Motor neuron (in vitro differentiated cells): Measurements from ENCODE around the gene GPSM1. TPM values are rescaled to one million over a fixed set of nuclear protein-coding genes. Genes with fewer than 3 reads are reported as not detected.

Experiments used
- ATAC-seq, 8 experiments: fragments of 200-7000 bp; cut with Tn5 transposase; replicated peaks in 6 of 8; 2 replicates each; pipeline ENCODE4 v1.8.0; 2021; ENCODE audit warnings: mild to moderate bottlenecking in 8 of 8, moderate library complexity in 8 of 8
- H3K27ac ChIP-seq, 2 donors: fragments of 250-450 bp; sonication (Bioruptor Pico); 2 replicates each; pipeline ENCODE4 v1.9.0; 2021; ENCODE audit warnings: antibody characterized with exemption in 2 of 2, mild to moderate bottlenecking in 2 of 2, moderate library complexity in 1 of 2
- H3K4me1 ChIP-seq, 2 donors: fragments of 250-450 bp; sonication (Bioruptor Pico); replicated peaks in 1 of 2; 2 replicates each; pipeline ENCODE4 v1.6.1; 2021; ENCODE audit warnings: antibody characterized with exemption in 2 of 2, mild to moderate bottlenecking in 2 of 2, moderate library complexity in 1 of 2
- H3K4me3 ChIP-seq, 5 donors: fragments of 250-450 bp; sonication (Bioruptor Pico); 2 replicates each; pipeline ENCODE4 v1.9.0; 2021; ENCODE audit warnings: antibody characterized with exemption in 5 of 5, mild to moderate bottlenecking in 5 of 5, moderate library complexity in 4 of 5
- WGBS, 10 experiments: fragments of 450-650 bp; shearing (Covaris generic); methylation state at CpG; one replicate each; pipeline ENCODE4 v1.0.0; 2022; 5-methylcytosine and 5-hydroxymethylcytosine counted together
- in situ Hi-C, 9 experiments: fragments of 400-800 bp; cut with MboI; loops; one replicate each; pipeline ENCODE4 v1.15.0; 2021; ENCODE audit warnings: low sequenced_read_pairs in 9 of 9, low pct_unique_long_range_greater_than_20kb in 2 of 9; ENCODE audit not compliant: unreplicated experiment in 9 of 9
- total RNA-seq, 8 experiments: library from RNA; unstranded; fragments of 300-600 nt; gene quantifications; 2 replicates each; pipeline versions ENCODE4 v1.2.3 to v1.2.4, GENCODE V29; 2022

GPSM1 gene
- total RNA-seq, 8 experiments from 2014 or later: 10.3 to 40.8 (median 28.9) TPM

DNA sequence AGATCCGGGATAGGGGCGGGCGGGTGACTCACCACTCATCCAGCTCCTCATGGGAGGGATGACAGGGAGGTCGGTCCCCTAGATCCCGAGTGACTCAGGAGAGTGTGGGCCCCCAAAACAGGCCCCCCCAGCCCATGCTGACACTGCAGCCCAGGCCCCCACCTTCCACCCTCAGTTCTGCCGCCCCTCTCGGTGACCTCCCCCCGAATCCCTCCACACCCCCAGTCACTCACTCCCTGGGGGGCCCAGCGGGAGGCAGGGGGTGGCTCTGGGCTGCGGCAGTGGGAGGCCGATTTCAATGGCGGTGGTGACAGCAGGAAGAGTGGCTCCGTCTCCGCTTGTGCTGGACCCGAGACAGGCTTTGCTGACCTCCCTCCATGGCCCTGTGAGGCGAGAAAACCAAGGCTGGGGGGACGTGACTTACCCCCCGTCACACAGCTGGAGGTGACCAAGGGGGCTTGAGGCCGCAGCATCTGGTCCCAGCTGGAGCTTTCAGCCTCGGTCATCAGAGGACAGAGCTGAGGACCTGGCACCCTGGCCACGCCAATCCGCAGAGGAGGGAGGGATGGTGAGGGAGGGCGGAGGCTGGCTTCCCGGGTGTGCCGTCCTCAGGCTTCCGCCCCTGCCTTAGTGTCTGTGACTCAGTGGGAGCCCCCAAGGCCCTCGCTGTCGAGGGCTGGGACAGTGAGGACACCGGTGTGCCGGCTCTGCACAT, 9.0 kb downstream of the GPSM1 start:
- Histone ChIP-seq H3K27ac (no peak overlapping the region), H3K4me3 (no peak overlapping the region), H3K4me1 (no peaks in the 10 kb centered on the region)
- in situ Hi-C loops: no loop called here
- 80 to 93% (median 83%) methylated on average over 1 to 8 of the region's 30 CpGs; no CpG with 5 or more reads in 7 of the 10 experiments for WGBS, 10 experiments
- peak in 4 of 8 experiments; percentile 23 to 73 (median 42) for ATAC-seq

DNA sequence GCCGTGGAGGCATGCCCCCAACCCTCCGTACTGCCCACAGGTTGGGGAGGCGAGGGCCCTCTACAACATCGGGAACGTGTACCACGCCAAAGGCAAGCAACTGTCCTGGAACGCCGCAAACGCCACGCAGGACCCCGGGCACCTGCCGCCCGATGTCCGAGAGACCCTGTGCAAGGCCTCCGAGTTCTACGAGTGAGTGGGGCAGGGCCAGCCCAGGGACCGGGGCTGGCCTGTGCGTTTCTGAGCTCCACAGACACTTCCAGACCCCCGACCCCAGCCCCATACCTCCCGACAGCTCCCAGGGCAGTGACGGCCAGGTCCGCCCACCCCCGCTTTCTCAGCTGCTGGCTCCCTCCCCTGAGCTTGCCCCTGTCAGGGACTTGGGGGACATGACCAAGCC, 9.5 kb downstream of the GPSM1 start:
- Histone ChIP-seq H3K4me1 (peaks cover 2 to 3% of the 10 kb centered on the region in 2 donors), H3K4me3 (no peak overlapping the region), H3K27ac (no peak overlapping the region)
- no peak for ATAC-seq
- in situ Hi-C loops: no loop called here
- WGBS, 10 experiments: 88% methylated on average over 6 of the region's 23 CpGs; no CpG with 5 or more reads in 9 of the 10 experiments

DNA sequence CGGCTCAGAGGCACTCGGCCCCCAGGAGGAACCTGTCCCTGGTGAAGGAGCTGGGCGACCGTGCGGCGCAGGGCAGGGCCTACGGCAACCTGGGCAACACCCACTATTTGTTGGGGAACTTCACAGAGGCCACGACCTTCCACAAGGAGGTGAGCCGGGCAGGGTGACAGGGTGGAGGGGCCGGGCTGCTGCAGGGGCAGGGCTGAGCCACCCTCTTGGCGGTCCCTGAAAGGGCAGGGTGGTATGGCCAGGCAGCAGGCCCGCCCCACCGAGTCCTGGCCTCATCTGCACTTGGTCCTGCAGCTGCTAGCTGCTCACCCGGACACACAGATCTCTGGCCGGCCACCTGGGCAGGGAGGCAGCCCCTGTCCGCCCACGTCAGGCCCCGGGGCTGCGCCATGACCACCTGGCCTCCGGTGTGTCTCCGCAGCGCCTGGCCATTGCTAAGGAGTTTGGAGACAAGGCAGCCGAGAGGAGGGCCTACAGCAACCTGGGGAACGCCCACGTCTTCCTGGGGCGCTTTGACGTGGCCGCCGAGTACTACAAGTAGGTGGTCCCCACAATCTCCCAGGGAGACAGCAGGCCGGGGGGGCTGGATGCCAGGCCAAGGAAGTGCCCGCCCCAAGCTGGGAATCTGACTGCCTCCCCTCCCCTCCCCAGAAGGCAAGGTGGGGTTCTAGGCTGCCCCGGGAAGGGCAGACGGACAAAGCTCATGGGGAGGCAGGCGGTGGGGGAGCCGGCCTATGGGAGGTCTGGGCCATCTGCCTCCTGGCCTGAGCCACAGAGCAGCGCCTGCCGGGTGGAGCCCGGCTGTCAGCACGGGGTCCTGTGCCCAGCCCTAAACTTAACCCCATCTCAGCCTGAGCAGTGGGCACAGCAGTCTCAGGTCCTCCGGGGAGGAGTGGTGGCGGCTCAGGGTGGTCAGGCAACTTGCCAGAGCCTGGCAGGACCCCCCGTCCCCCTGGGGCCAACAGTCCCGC, 10.4 kb downstream of the GPSM1 start:
- no peak overlapping the region for H3K4me3 ChIP-seq
- 80 to 99% (median 84%) methylated on average over 1 to 14 of the region's 43 CpGs; no CpG with 5 or more reads in 6 of the 10 experiments for WGBS, 10 experiments
- ATAC-seq: no peak

DNA sequence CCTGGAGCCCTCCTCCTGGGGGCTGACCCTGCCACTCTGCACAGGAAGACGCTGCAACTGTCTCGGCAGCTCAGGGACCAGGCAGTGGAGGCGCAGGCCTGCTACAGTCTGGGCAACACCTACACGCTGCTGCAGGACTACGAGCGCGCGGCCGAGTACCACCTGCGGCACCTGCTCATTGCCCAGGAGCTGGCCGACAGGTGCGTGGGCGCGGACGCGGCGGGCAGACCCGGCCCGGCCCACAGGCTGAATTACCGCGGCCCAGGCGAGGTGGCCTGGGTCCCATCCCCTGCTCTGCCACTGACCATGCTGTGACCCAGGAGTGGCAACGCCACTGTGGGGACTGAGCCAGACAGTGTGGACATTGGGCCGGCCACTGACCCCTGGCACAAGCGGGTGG, 11.2 kb downstream of the GPSM1 start:
- Histone ChIP-seq H3K4me3 (no peak overlapping the region), H3K4me1 (peaks cover 17% of the 10 kb centered on the region in 2 donors), H3K27ac (no peak overlapping the region)
- in situ Hi-C loops: no loop called here
- ATAC-seq: no peak
- no CpG with 5 or more reads among the region's 25 CpGs for whole genome bisulfite sequencing, 10 experiments

More for the DNA sequence above, 10.4 kb downstream of the GPSM1 start:
- Histone ChIP-seq H3K4me1 (peaks cover 10% of the 10 kb centered on the region in 2 donors), H3K27ac (no peak overlapping the region)
- in situ Hi-C loops: no loop called here

DNA sequence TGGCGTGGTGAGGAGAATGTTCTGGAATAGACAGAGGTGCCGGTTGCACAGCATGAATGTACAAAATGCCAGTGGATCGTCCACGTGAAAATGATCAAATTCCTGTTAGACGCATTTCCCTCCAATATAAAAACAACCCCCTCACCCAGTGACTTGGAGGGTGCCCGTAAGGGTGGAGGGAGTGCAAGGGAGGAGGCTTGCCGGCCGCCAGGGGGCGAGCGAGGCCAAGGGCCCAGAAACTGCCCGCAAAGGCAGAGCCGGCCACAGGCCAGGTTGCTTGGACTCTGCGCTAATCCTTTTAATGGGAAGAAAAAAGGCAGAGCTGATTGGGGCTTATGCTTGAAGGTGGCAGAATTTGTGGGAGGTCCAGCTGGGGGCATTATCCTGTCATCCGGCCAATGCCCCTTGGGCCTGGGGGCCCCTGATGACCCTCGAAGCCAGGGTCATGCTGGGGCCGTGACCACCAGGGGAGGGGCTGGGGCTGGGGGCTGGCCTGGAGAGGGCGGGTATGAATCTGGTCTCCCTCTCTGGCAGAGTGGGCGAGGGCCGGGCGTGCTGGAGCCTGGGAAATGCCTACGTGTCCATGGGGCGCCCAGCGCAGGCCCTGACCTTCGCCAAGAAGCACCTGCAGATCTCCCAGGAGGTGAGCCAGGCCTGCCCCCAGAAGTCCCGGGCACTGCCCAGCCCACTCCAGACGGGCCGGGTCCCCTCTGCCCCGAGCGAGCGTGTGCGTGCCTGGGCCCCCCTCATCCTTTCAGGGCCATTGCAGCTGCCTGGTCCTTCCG, 12.0 kb downstream of the GPSM1 start:
- WGBS, 10 experiments: 12 to 100% (median 46%) methylated on average over 1 to 9 of the region's 32 CpGs; no CpG with 5 or more reads in 6 of the 10 experiments
- H3K27ac ChIP-seq: no peak overlapping the region
- peak in 3 of 8 experiments; percentile 17 to 71 (median 58) for ATAC-seq

DNA sequence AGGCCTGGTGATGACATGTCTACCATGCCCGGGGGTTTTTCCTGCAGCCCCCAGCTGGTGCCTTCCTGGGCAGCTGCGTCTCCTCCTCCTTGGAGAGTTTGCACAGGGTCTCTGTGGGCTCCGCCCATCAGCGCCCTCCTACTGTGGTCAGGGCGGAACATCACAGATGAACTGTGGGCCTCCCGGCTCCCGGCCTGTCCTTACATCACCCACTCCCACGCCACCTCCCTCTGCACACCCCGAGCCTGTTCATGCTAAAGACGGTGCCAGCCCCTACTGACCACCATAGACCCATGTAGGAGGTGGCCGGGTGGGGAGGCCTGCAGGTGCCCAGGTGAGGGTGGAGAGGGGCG, 12.6 kb downstream of the GPSM1 start:
- ATAC-seq: no peak
- H3K4me1 ChIP-seq: peaks cover 17 to 18% of the 10 kb centered on the region in 2 donors
- WGBS, 10 experiments: 70 to 95% methylated on average over 2 to 4 of the region's 12 CpGs; no CpG with 5 or more reads in 8 of the 10 experiments
- in situ Hi-C loops: no loop called here
- no peak overlapping the region for H3K4me3 ChIP-seq
- H3K27ac ChIP-seq: no peak overlapping the region

More for the DNA sequence above, 12.0 kb downstream of the GPSM1 start:
- in situ Hi-C loops: no loop called here
- Histone ChIP-seq H3K4me3 (no peak overlapping the region), H3K4me1 (peaks cover 17 to 18% of the 10 kb centered on the region in 2 donors)

DNA sequence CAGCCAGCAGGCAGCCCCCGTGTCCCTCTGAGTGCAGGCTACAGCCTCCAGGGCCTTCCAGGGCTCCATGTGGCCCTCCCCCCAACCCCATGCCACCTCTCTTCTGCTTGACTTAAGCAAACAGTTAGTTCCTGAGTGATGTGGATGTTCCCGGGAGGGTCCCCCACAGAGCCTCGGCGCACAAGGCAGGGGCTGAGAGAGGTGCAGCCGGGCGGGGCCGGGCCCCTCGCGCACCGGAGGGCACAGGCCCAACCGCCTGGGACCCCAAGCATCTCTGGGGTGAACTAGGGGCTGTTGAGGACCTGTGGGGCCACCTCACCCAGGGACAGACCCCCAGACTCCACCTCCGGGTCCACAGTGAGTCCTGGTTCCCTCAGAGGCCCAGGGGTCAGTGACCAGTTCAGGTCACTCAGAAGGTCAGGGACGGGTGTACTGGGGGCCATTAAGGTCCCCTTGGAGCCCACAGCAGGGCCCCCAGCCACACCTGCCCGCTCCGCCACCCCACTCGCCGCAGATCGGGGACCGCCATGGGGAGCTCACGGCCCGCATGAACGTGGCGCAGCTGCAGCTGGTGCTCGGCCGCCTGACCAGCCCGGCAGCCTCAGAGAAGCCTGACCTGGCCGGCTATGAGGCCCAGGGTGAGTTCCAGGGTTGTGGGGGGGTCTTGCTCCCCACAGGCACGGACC, 13.2 kb downstream of the GPSM1 start:
- no peak for ATAC-seq
- in situ Hi-C loops: no loop called here
- no peak overlapping the region for H3K4me3 ChIP-seq
- H3K4me1 ChIP-seq: peaks cover 19 to 22% of the 10 kb centered on the region in 2 donors
- no peak overlapping the region for H3K27ac ChIP-seq
- WGBS, 10 experiments: 100% methylated on average over 1 of the region's 28 CpGs; no CpG with 5 or more reads in 9 of the 10 experiments

DNA sequence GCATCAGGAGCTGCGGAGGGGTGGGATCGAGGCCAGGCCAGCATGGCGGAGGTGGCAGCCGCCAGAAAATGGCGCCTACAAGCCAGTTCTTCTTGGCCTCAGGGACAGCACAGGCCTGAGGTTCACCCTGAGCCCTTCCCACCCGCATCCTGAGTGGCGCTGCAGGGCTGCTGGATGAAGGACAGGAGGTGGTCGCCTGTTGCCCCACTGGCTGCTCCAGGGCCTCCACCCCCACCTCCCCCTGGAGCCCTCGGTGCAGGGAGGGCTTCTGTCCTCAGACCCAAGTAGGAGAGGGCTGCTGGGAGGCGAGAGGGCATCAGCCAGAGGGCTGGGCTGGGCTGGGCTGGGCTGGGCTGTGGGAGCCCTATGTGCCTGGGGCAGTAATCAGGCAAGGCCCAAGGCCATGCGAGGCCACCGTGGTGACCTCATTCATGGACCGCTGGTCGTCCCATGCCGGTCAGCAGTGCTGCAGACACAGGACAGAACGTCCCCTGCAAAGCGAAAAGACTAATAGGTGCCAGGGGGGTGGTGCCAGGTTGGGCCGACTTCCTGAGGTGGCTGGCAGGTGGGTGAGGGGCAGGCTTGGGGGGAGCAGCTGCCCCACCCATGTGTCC, 13.8 kb downstream of the GPSM1 start:
- no peak overlapping the region for H3K27ac ChIP-seq
- ATAC-seq: no peak
- no peak overlapping the region for H3K4me3 ChIP-seq
- WGBS, 10 experiments: 77% methylated on average over 5 of the region's 18 CpGs; no CpG with 5 or more reads in 9 of the 10 experiments
- in situ Hi-C loops: no loop called here
- H3K4me1 ChIP-seq: peaks cover 25 to 28% of the 10 kb centered on the region in 2 donors

DNA sequence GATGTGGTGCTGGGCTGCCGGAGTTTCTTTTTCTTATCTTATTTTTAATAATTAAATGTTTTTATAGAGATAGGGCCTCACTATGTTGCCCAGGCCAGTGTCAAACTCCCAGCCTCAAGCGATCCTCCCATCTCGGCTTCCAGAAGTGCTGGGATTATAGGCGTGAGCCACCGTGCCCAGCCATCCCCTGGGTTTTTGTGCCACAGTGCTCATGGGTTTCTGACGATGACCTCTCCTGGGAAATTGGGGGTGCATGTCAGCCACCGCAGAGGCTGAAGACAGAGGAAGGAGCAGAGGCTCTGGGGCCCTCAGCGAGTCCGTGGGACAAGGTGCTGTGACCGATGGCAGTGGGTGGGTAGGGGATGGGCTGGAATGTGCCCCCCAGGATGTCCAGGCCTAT, 14.4 kb downstream of the GPSM1 start:
- no peak for ATAC-seq
- WGBS, 10 experiments: 69 to 100% (median 100%) methylated on average over 1 to 5 of the region's 10 CpGs; no CpG with 5 or more reads in 5 of the 10 experiments
- no peak overlapping the region for H3K4me3 ChIP-seq
- peaks cover 31 to 34% of the 10 kb centered on the region in 2 donors for H3K4me1 ChIP-seq
- H3K27ac ChIP-seq: peak overlapping the region in 1 of 2 donors; percentile 77
- in situ Hi-C loops: no loop called here

DNA sequence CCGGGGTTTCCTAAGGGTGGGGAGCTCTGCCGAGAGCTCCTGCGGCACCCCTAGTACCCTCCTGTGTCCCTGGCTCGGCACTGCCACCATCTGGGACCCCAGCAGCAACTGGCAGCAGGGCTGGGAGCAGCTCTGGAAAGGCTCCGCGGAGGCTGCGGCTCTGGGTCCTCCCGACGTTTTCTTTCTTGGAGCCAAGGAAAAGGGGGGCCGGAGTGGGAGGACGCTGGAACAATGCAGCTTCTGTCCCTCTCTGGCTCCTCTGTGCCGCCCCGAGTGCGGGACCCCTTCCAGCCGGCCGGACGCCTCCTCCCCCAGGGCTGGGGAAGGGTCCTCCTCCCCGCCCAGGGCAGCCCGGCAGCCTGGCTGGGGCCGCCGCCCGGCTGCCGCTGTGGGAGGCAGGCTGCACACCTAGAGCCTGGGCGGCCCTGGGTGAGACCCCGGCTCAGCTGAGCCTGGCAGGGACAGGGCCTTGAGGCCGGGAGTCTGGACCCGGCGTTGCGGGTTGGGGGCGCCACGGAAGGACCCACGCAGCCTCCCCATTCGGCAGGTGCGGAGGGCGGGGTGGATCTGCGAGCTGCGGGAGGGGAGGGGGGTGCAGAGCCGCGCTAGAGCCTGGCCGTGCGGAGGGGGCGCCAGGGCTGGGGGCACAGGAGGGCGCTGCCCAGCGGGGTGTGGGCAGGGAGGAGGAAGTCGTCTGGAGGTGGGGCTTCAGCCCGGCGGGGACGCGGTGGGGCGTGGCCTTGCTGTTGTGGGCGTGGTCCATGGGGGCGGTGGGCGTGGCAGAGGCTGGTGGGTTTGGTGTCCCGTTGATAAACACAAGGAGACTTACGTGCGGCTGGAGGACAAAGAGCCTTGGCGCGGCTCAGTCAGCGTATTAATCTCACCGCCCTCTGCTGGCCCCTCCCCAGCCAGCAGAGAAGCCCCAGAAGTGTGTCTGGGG, 15.1 kb downstream of the GPSM1 start:
- Histone ChIP-seq H3K27ac (peak overlapping the region; percentile 71 to 77), H3K4me1 (peaks cover 32 to 36% of the 10 kb centered on the region in 2 donors), H3K4me3 (peak overlapping the region in 4 of 5 donors; percentile 4 to 20 (median 14))
- peak in 6 of 8 experiments; percentile 28 to 70 (median 68) for ATAC-seq
- 0 to 92% (median 41%) methylated on average over 1 to 7 of the region's 60 CpGs; no CpG with 5 or more reads in 6 of the 10 experiments for WGBS, 10 experiments
- in situ Hi-C loops: no loop called here
